SK-N-SH (cell line): ENCODE results near the gene CPNE8.

Experiments
- CHD2 ChIP-seq: fragments of 150-350 bp; IDR thresholded peaks from 2 replicates; pipeline ENCODE4 v1.6.1; 2018; ENCODE audit warnings: low read length; ENCODE audit not compliant: partially characterized antibody
- CTCF ChIP-seq: fragments of 200-600 bp; sonication (generic); IDR thresholded peaks from 2 replicates; pipeline ENCODE4 v1.6.1; 2017; ENCODE audit warnings: antibody characterized with exemption, mild to moderate bottlenecking, moderate library complexity
- EP300 ChIP-seq, 2 experiments: IDR thresholded peaks; 2 replicates each; pipeline versions ENCODE4 v1.4.0 to v1.6.1; 2012; ENCODE audit warnings: borderline replicate concordance in 1 of 2, low read depth in 1 of 2, low read length in 1 of 2
- EZH2phosphoT487 ChIP-seq: fragments of 200-600 bp; sonication (generic); IDR thresholded peaks from 2 replicates; pipeline ENCODE4 v1.6.1; 2017; ENCODE audit warnings: low read depth, mixed run types, mild to moderate bottlenecking, antibody characterized with exemption, moderate library complexity, borderline replicate concordance
- FOXJ3 ChIP-seq: sonication (generic); formaldehyde crosslinking; IDR thresholded peaks from 2 replicates; pipeline ENCODE4 v1.5.1; 2020; ENCODE audit warnings: mild to moderate bottlenecking, missing genetic modification reagents
- FOXM1 ChIP-seq: IDR thresholded peaks from 2 replicates; pipeline ENCODE4 v1.4.0; 2012; ENCODE audit warnings: low read depth, mild to moderate bottlenecking
- GABPA ChIP-seq: IDR thresholded peaks from 2 replicates; pipeline ENCODE4 v1.4.0; 2012; ENCODE audit warnings: low read depth, mild to moderate bottlenecking
- JUND ChIP-seq: IDR thresholded peaks from 2 replicates; pipeline ENCODE4 v1.4.0; 2012
- MXI1 ChIP-seq: IDR thresholded peaks from 2 replicates; pipeline ENCODE4 v1.6.1; 2012; ENCODE audit warnings: mild to moderate bottlenecking, low read depth, low read length, improper control_type of control experiment
- RAD21 ChIP-seq: IDR thresholded peaks from 2 replicates; pipeline ENCODE4 v1.6.1; 2012; ENCODE audit warnings: mild to moderate bottlenecking, low read length
- RXRA ChIP-seq: IDR thresholded peaks from 2 replicates; pipeline ENCODE4 v1.4.0; 2012; ENCODE audit warnings: low read depth, mild to moderate bottlenecking, borderline replicate concordance
- TEAD4 ChIP-seq: IDR thresholded peaks from 2 replicates; pipeline ENCODE4 v1.4.0; 2012; ENCODE audit warnings: mild to moderate bottlenecking, borderline replicate concordance; ENCODE audit not compliant: insufficient read depth
- TF ChIP-seq, protein P1 (sequence below): IDR thresholded peaks from 2 replicates; pipeline ENCODE4 v1.4.0; 2012; ENCODE audit warnings: low read depth, borderline replicate concordance
- TF ChIP-seq, protein P2 (sequence below): IDR thresholded peaks from 2 replicates; pipeline ENCODE4 v1.4.0; 2012; ENCODE audit warnings: low read depth

DNA sequence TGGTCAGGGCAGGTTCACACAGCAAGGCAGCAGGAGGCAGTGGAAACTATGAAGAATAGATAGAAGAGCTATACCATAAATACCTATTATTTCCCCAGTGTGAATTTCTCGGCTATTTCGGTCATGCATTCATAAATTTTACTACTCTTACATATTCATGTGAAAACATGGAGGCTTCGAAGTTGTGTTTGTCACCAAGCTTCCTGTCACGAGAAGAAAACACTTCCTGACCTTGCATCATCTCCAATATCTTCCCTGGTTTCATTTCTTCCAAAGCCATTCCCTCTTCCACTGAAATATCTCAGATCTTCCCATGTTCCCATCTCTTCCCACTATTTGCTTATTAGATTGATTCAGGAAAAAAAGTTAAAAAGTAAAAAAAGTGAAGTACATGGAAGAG, 80.4 kb downstream of the CPNE8 start:
- TF ChIP-seq RAD21 (no peak), EP300 (IDR thresholded peaks at IDR 0.05; ENCODE audit: borderline replicate concordance in 1 of 2, low read depth in 1 of 2, low read length in 1 of 2) (no peak), CTCF (no peak), FOXJ3 (CRISPR knock-in tag) (no peak), JUND (no peak), EZH2phosphoT487 (no peak), GABPA (no peak), CHD2 (no peak), FOXM1 (no peak), RXRA (no peak), MXI1 (no peak), TEAD4 (no peak)
- TF ChIP-seq, protein P1, sequence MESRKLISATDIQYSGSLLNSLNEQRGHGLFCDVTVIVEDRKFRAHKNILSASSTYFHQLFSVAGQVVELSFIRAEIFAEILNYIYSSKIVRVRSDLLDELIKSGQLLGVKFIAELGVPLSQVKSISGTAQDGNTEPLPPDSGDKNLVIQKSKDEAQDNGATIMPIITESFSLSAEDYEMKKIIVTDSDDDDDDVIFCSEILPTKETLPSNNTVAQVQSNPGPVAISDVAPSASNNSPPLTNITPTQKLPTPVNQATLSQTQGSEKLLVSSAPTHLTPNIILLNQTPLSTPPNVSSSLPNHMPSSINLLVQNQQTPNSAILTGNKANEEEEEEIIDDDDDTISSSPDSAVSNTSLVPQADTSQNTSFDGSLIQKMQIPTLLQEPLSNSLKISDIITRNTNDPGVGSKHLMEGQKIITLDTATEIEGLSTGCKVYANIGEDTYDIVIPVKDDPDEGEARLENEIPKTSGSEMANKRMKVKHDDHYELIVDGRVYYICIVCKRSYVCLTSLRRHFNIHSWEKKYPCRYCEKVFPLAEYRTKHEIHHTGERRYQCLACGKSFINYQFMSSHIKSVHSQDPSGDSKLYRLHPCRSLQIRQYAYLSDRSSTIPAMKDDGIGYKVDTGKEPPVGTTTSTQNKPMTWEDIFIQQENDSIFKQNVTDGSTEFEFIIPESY, result no peak
- TF ChIP-seq, protein P2, sequence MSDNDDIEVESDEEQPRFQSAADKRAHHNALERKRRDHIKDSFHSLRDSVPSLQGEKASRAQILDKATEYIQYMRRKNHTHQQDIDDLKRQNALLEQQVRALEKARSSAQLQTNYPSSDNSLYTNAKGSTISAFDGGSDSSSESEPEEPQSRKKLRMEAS, result no peak
